NCI-H2107 (cell line): ENCODE data around the gene ZFP36L2.
"Not testable (repeated sequence)": the region's sequence is repeated elsewhere in the genome, so short reads cannot be mapped to it uniquely, and the experiment has no call there.

Source experiments
- DNase-seq: peaks from one replicate; lab custom pipeline; 2025; lab: John Stamatoyannopoulos, UW

ZFP36L2 gene

GRCh38 chr2:43207553-43208300 lies 18.7 kb downstream of the ZFP36L2 start:
- no peak for DNase-seq

DNA sequence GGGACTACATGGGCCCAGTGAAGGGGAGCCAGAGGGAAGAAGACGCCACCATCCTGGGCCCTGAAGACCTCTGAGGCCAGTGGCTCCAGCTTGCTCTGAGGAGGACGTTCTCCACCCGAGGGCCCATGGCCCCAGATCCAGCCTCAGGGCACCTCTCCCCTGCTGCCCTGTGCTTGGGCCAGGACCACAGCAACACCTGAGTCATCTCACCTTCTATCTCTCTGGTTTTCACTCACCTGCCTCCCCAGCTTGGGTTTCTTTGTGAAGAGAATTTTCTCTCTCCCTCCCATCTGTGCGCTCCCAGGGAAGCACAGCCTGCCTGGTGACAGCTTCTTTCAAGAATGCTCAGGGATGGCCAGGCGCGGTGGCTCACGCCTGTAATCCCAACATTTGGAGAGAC lies 19.8 kb downstream of the ZFP36L2 start:
- no peak for DNase-seq

DNA sequence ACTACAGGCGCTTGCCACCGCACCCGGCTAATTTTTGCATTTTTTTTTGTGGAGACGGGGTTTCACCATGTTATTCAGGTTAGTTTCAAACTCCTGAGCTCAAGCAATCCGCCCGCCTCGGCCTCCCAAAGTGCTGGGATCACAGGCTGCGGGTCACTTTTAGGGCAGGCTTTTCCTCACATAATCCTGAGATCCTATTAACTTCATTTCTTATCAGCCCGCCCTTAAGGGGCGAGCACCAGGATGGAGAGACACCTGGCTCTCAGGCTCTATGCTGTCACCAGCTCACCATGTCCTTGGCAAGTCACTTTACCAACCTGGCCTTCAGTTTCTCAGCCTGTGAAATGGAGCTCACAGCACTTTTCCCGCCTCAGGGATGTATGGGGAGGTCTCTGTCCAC lies 23.0 kb downstream of the ZFP36L2 start:
- DNase-seq: no peak

GRCh38 chr2:43202289-43202688 lies 24.1 kb downstream of the ZFP36L2 start:
- no peak for DNase-seq

DNA sequence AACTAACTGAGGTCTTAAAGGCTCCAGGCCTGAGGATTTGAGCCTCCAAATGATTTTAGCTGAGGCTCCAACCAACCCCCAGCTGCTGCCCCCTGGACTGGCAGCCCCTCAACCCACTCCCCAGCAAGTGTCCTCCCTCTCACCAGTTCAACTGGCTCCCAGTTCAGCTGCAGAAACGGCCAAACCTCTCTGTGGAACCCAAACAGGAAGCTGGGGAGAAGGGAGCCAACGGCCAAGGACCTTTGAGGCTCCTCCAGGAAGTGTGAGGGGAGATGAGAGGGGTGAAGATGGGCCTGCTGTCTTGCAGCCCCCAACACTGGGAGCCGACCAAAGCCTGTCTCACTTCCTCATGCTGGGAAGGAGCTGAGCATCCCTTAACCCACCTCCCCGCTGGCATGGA lies 24.9 kb downstream of the ZFP36L2 start:
- no peak for DNase-seq

DNA sequence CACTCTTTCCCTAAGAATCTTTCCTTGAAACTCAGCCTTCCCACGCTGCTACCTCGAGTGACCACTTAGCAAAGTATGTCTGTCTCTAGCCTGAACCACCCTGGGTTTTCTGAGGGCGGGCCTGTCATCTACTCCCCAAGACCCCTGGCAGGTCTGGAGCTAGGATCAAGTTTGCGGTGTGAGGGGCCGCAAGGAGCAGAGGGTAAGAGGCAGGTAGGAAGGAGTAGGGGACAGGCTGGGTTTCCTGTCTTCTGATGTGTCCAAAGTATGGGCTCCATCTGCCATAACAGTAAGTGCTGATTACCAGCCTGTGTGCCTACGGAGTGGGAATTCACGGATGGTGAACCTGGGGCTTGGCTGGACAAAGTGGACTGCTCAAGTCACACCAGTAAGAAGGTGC lies 25.4 kb downstream of the ZFP36L2 start:
- no peak for DNase-seq

DNA sequence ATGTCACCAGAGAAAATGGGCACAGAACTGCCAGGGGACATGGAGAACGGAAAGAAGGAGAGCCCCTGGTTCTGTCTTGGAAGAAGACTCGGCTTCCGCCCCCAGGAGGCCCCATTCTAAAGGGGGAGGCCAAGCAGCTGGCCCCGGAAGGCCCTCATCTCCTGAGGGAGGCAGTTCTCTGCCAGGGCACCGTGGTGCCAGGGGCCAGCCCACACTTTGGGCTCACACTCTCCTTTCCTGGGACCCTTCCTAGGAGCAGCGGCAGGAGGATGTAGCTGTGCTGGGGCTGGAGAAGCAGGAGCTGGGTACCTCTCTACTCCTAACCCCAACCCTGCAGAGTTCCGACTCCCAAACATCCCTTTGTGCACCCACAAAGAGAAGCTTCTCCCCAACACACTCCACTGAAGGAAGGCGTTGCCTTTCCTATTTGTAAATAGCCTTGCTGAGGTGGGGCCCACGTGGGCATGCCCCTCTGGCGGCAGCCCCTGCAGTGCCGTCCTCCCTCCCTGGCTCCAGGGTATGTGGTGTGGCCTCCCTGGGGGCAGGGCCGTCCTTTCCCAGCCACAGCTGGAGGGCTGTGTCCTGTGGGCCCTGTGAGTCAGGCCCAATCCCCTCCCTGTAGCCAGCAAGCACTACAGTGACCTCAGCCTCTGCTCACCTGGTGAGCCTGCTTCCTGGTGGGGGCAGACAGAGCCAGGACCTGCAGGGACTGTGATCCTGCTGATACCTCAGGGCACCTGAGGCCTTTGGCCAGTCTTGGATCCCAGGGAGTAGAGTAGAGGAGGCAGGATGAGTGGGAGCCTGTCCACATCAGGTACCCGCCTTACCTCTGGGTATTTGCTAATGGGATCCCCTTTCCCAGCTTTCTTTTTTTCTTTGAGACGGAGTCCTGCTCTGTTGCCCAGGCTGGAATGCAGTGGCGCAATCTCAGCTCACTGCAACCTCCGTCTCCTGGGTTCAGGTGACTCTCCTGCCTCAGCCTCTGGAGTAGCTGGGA lies 26.6 kb downstream of the ZFP36L2 start:
- no peak for DNase-seq

- DNase-seq: no peak
These were observed 28.1 kb downstream of the ZFP36L2 start for GRCh38 chr2:43198263-43198662.

DNA sequence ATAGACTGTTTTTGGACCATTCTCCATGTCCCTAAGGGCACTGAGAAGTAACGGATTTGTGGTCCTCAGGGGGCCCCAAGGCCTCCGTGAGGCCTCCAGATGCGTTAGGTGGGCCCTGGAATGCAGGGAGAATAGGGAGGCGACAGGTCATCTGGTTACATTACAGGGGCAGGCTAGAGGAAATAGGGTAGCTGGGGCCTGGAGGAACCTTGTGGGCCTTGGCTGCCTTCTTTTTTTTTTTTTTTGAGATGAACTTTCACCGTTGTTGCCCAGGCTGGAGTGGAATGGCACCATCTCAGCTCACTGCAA lies 28.9 kb downstream of the ZFP36L2 start:
- DNase-seq: no peak

- DNase-seq: no peak
These were observed 29.4 kb downstream of the ZFP36L2 start for GRCh38 chr2:43196768-43197587.

DNA sequence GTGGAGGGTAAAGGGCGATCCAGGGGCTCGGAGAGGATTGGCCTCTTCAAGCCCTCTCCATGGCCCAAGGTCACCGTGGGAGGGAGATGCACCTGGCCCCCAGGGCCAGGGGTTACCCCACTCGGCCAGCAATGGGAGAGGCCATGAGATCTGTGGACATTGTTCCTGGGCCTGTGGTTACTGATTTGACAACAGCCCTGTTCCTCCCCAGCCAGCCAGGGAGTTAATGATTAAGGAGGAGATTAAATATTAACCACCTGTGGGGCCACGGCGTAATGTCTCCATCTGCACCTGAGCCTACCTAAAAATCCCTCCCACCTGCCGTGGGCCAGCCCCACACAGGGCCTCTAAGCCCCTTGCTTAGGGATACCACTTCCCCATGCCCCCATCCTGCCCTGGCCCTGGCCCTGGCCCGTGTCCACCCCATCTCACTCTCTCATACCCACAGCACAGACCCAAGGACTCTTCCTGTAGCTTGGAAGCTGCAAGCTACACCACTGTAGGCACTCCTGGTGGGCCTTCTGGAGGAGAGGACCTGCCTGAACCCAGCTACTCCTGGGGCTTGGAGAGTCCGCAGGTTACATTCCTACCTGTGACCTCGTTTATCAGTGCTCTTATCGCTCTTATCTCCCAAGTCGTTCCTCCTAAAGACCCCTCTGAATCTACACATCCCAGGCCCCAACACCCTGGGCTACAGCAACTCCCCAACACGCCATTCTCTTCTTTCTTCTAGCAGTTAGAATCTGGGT lies 32.1 kb downstream of the ZFP36L2 start:
- no peak for DNase-seq

GRCh38 chr2:43193652-43194120 lies 32.7 kb downstream of the ZFP36L2 start:
- no peak for DNase-seq

GRCh38 chr2:43192744-43193651 lies 33.4 kb downstream of the ZFP36L2 start:
- DNase-seq: no peak

DNA sequence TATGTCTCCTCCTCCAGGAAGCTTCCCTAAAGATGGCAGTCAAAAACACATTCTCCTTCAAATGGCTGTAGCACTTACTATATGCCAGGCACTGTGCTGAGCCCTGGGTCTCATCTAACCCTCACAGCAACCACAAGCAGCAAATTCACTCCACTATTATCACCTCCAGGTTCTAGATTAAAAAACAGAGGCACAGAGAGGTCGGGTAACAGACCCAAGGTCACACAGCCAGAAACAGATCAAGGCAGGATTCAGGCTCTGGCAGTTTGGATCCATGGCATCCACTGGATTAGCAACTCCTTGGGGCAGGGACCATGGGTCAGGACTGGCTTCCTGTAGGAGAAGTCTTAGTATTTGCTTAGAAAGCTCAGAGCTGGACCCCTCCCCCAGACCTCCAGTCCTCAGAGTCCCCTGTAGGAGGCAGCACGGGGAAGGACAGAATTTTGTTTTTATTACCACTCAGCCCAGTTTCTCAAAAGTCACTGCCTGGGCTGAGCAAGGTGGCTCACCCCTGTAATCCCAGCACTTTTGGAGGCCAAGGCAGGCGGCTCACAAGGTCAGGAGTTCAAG lies 34.4 kb downstream of the ZFP36L2 start:
- DNase-seq: no peak

DNA sequence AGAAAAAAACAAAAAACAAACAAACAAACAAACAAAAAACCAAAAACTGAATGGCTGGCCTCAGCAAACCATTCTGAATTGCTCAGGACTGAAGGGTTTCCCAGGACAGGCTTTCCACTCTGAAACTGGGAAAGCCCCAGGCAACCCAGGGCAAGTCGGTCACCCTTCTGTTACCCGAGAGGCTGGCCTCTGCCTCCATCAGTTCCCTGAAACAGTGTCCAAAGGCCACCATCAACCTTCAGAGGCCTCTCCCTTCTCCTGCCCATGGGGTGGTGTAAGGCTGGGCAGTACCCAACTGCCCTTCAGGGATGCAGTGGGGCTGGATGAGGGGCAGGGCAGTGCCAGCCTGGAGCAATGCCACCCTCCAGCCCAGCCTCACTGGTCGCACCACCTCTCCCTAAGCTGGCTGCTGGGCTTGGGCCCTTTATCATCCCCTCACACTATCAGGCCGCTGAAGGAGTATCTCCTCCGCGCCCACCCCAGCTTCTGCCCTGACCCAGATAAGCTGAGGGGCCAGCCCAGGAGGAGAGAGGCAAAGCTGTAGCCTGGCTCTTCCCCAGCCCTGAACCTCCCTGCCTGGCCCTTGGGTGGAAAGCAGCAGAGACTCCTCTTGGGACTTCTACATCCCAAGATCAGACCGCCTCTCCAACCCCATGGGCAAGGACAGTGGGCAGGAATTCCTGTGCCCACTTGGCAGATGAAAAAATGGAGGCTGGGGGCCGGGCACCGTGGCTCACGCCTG lies 35.9 kb downstream of the ZFP36L2 start:
- no peak for DNase-seq

- DNase-seq: not testable (repeated sequence)
These were observed 36.5 kb downstream of the ZFP36L2 start for GRCh38 chr2:43189861-43190260.

GRCh38 chr2:43188561-43189386 lies 37.6 kb downstream of the ZFP36L2 start:
- no peak for DNase-seq

- DNase-seq: no peak
These were observed 39.6 kb downstream of the ZFP36L2 start for GRCh38 chr2:43186679-43187374.
